AG04450 (cell line): ENCODE results near the gene ZNF569. TPM values are rescaled to one million over a fixed set of nuclear protein-coding genes. Genes with fewer than 3 reads are reported as not detected.

Experiments
- CTCF ChIA-PET: fragments of 300-600, 350-600 bp; formaldehyde crosslinking; extraction: SDS; loops from one replicate; lab custom pipeline; 2022; ENCODE audit warnings: antibody characterized with exemption, inconsistent platforms; lab: Charles Lee
- POLR2A ChIA-PET: fragments of 350-600 bp; formaldehyde crosslinking; extraction: SDS; loops from one replicate; lab custom pipeline; 2021; ENCODE audit warnings: antibody characterized with exemption, inconsistent platforms; lab: Yijun Ruan, JAX
- DNase-seq: peaks from one replicate; pipeline ENCODE4 v3.0.0-alpha.2; 2011; ENCODE audit warnings: low read depth, low spot score
- H3K27ac ChIP-seq: one replicate; pipeline ENCODE4 v1.5.1; 2012; ENCODE audit warnings: low read depth, low read length, control low read depth
- H3K27me3 ChIP-seq: one replicate; pipeline ENCODE4 v1.6.0; 2012; ENCODE audit warnings: low read length; ENCODE audit not compliant: control insufficient read depth, insufficient read depth
- H3K4me3 ChIP-seq: 2 replicates; pipeline ENCODE4 v1.5.1; 2011; ENCODE audit warnings: mild to moderate bottlenecking, low read depth, low read length, control low read depth
- H3K9me3 ChIP-seq: 2 replicates; pipeline ENCODE4 v1.5.1; 2012; ENCODE audit warnings: low read length; ENCODE audit not compliant: control insufficient read depth, insufficient read depth
- CTCF ChIP-seq: IDR thresholded peaks from 2 replicates; pipeline ENCODE4 v1.5.1; 2011; ENCODE audit warnings: low read depth, low read length, control low read depth, inconsistent platforms
- polyA plus RNA-seq: library from polyadenylated mRNA; depleted of rRNA; stranded (reverse); fragments of >200 nt; gene quantifications from 2 replicates; pipeline ENCODE4 v1.2.3, GENCODE V29; 2011; rRNA removed

The ZNF569 gene
- polyA plus RNA-seq, 1 experiment = 4.0 TPM

- POLR2A ChIA-PET = no interaction called here
- peaks cover 42% of the 10 kb centered on the region for H3K9me3 ChIP-seq
- no peak for TF ChIP-seq CTCF
- CTCF ChIA-PET = no interaction called here
- no peak overlapping the region for H3K4me3 ChIP-seq
- no peak for DNase-seq
- H3K27ac ChIP-seq = no peak overlapping the region
- H3K27me3 ChIP-seq = no peaks in the 10 kb centered on the region
Measured at GRCh38 chr19:37362733-37363132, 104.5 kb downstream of the ZNF569 start.

- DNase-seq = peak; percentile 24
Measured at GRCh38 chr19:37361994-37362393, 105.2 kb downstream of the ZNF569 start.

More at GRCh38 chr19:37361994-37362393, 105.2 kb downstream of the ZNF569 start:
- Histone ChIP-seq H3K27ac (no peak overlapping the region), H3K27me3 (no peaks in the 10 kb centered on the region), H3K4me3 (no peak overlapping the region), H3K9me3 (peaks cover 39% of the 10 kb centered on the region)
- TF ChIP-seq CTCF = no peak
- ChIA-PET POLR2A (no interaction called here), CTCF (no interaction called here)

Other genes starting within 250 kb of the ZNF569 start
- 4.1 and 5.6 TPM in 2 replicates for gene ZNF383, start 249.2 kb downstream of the ZNF569 start, polyA plus RNA-seq
- 3.5 and 4.0 TPM in 2 replicates for gene ZNF527, start 96.3 kb downstream of the ZNF569 start, polyA plus RNA-seq
- 4.8 and 5.4 TPM in 2 replicates for gene ZNF570, start 1.9 kb upstream of the ZNF569 start, polyA plus RNA-seq
- gene ZNF793, start 39.5 kb upstream of the ZNF569 start, polyA plus RNA-seq = 0.87 and 1.5 TPM in 2 replicates
- gene ZNF571, start 127.3 kb upstream of the ZNF569 start, polyA plus RNA-seq = 1.6 and 2.2 TPM in 2 replicates
- 0.41 and 0.48 TPM in 2 replicates for gene ZNF540, start 127.4 kb upstream of the ZNF569 start, polyA plus RNA-seq
- 4.9 and 5.7 TPM in 2 replicates for gene ZFP30, start 188.0 kb upstream of the ZNF569 start, polyA plus RNA-seq